HepG2 (cell line): ENCODE measurements around the gene LONP1. TPM values are rescaled to one million over a fixed set of nuclear protein-coding genes. Genes with fewer than 3 reads are reported as not detected.

Experiments
- ATAC-seq: fragments of 200-7000 bp; cut with Tn5 transposase; 3 replicates; pipeline ENCODE4 v1.9.1; 2020; ENCODE audit warnings: mild to moderate bottlenecking, moderate library complexity
- BruUV-seq: library from RNA; stranded (reverse); fragments of 400-500 nt; replicated peaks from 2 replicates; lab custom pipeline; 2021; lab: Mats Ljungman, UMichigan
- CTCF ChIA-PET: fragments of 300-600 bp; formaldehyde crosslinking; extraction: SDS; loops from one replicate; lab custom pipeline; 2021; ENCODE audit warnings: low total read pairs, inconsistent platforms, low intra/inter-chr PET ratio; lab: Yijun Ruan, JAX
- POLR2A ChIA-PET: fragments of 350-600 bp; sonication (Branson Sonifier 250); formaldehyde crosslinking; loops from one replicate; lab custom pipeline; 2020; ENCODE audit warnings: antibody characterized with exemption, inconsistent platforms; lab: Yijun Ruan, JAX
- DNase-seq: peaks from one replicate; pipeline ENCODE4 v3.0.0-alpha.2; 2015; ENCODE audit warnings: low spot score
- FAIRE-seq: peaks from 3 replicates; lab custom pipeline; 2011; peaks lifted over from hg19 to GRCh38; lab: Jason Lieb, UNC
- H2AFZ ChIP-seq: one replicate; pipeline ENCODE4 v1.6.1; 2011; ENCODE audit warnings: low read length, inconsistent platforms
- H3K27ac ChIP-seq: fragments of 300-600 bp; 3 replicates; pipeline ENCODE4 v1.8.0; 2011; ENCODE audit warnings: mixed run types, mild to moderate bottlenecking, mixed read lengths, low read length, inconsistent platforms; ENCODE audit not compliant: insufficient read depth; ENCODE audit errors: extremely low read length
- H3K27me3 ChIP-seq, 2 experiments: fragments of 200-600 bp in 1 of 2; 2 replicates in 1 of 2; 3 replicates in 1 of 2; pipeline versions ENCODE4 v1.6.0 to v1.8.0; 2011; ENCODE audit warnings: low read length in 2 of 2, mild to moderate bottlenecking in 2 of 2, moderate library complexity in 2 of 2, inconsistent platforms in 1 of 2; ENCODE audit not compliant: insufficient read depth in 2 of 2, control insufficient read depth in 1 of 2
- H3K36me3 ChIP-seq, 2 experiments: fragments of 200-600 bp in 1 of 2; replicated peaks in 1 of 2; 2 replicates in 1 of 2; 3 replicates in 1 of 2; pipeline versions ENCODE4 v1.5.1 to v1.8.0; 2011; ENCODE audit warnings: low read length in 2 of 2, inconsistent platforms in 1 of 2; ENCODE audit not compliant: insufficient read depth in 2 of 2, control insufficient read depth in 1 of 2
- H3K4me1 ChIP-seq: 2 replicates; pipeline ENCODE4 v1.5.1; 2012; ENCODE audit warnings: low read length, inconsistent platforms; ENCODE audit not compliant: insufficient read depth
- H3K4me2 ChIP-seq: 2 replicates; pipeline ENCODE4 v1.6.0; 2011; ENCODE audit warnings: low read depth, low read length, inconsistent platforms
- H3K4me3 ChIP-seq, 3 experiments: fragments of 200-600 bp in 1 of 3; sonication (generic), shearing (Covaris generic) in 1 of 3; replicated peaks in 1 of 3; 2 replicates each; pipeline ENCODE4 v1.5.1; 2011 to 2016; ENCODE audit warnings: low read length in 3 of 3, inconsistent platforms in 2 of 3, low read depth in 2 of 3, mild to moderate bottlenecking in 2 of 3, control low read depth in 1 of 3, mixed read lengths in 1 of 3; ENCODE audit not compliant: insufficient read depth in 1 of 3
- H3K79me2 ChIP-seq: one replicate; pipeline ENCODE4 v1.6.1; 2011; ENCODE audit warnings: low read length, inconsistent platforms; ENCODE audit not compliant: insufficient read depth
- H3K9ac ChIP-seq: 2 replicates; pipeline ENCODE4 v1.6.0; 2011; ENCODE audit warnings: mild to moderate bottlenecking, low read depth, low read length, inconsistent platforms; ENCODE audit not compliant: insufficient read depth
- H3K9me3 ChIP-seq: 2 replicates; pipeline ENCODE4 v1.5.1; 2012; ENCODE audit warnings: mild to moderate bottlenecking, low read length
- H4K20me1 ChIP-seq: 2 replicates; pipeline ENCODE4 v1.6.0; 2011; ENCODE audit warnings: inconsistent platforms, mild to moderate bottlenecking, low read length, moderate library complexity; ENCODE audit not compliant: insufficient read depth
- NFAT5 ChIP-seq: sonication (generic); formaldehyde crosslinking; IDR thresholded peaks from 2 replicates; pipeline ENCODE4 v1.4.0; 2020; ENCODE audit warnings: missing genetic modification reagents
- WGBS: methylation state at CpG from one replicate; pipeline ENCODE4 v1.1.6; 2017; ENCODE audit warnings: low lambda C conversion rate; 5-methylcytosine and 5-hydroxymethylcytosine counted together
- in situ Hi-C: cut with HindIII; loops from 2 replicates; pipeline ENCODE4 v1.10.0; 2017; ENCODE audit warnings: low pct_unique_long_range_greater_than_20kb; ENCODE audit not compliant: extremely low pct_ligation_motif_present
- intact Hi-C: fragments of 100-400 bp; cut with micrococcal nuclease; formaldehyde crosslinking; loops from one replicate; pipeline ENCODE4 v1.10.0; 2022; ENCODE audit not compliant: unreplicated experiment
- polyA plus RNA-seq, 8 experiments: library from polyadenylated mRNA; depleted of rRNA in 3 of 8; stranded (reverse) in 7 of 8; unstranded in 1 of 8; fragments of >200 nt; fragmentation: Illumina TruSeq in 4 of 8; extraction: Trizol in 4 of 8; gene quantifications; 2 replicates each; pipeline versions ENCODE4 v1.2.1 to v1.2.3, GENCODE V29; 2011 to 2016; ENCODE audit warnings: low read depth in 4 of 8, missing spikeins in 1 of 8, mixed read lengths in 1 of 8; ENCODE audit not compliant: insufficient read depth in 1 of 8
- total RNA-seq, 5 experiments: library from RNA; depleted of rRNA; stranded (reverse); fragments of >200 nt; fragmentation: Illumina TruSeq; extraction: Trizol; gene quantifications; 2 replicates each; pipeline ENCODE4 v1.2.3, GENCODE V29; 2016; ENCODE audit warnings: low read depth in 1 of 5

LONP1 gene
- total and polyA plus RNA-seq, 2 of the 13 experiments (the other 11 are each of a cell fraction or from before 2014, with no cell fraction given), result 59.5 to 76.8 TPM

GRCh38 chr19:5673752-5674151 lies 46.2 kb downstream of the LONP1 start:
- H3K36me3 ChIP-seq, result peaks cover 10 to 16% of the 10 kb centered on the region in 2 experiments; a peak in 4 of 5 replicates
- H3K27ac ChIP-seq, result no peak overlapping the region
- H3K4me3 ChIP-seq, result no peak overlapping the region
- ChIA-PET POLR2A (no interaction called here), CTCF (no interaction called here)
- no peak overlapping the region for H3K4me2 ChIP-seq
- no peak for DNase-seq
- H3K27me3 ChIP-seq, result no peaks in the 10 kb centered on the region
- peaks cover 9% of the 10 kb centered on the region for H3K4me1 ChIP-seq
- WGBS, result 98% methylated on average over 1 of the region's 1 CpG
- no peak for ATAC-seq
- H3K79me2 ChIP-seq, result no peaks in the 10 kb centered on the region
- intact Hi-C loops (no loop called here), in situ Hi-C loops (no loop called here)
- no peaks in the 10 kb centered on the region for H3K9me3 ChIP-seq
- H3K9ac ChIP-seq, result no peak overlapping the region
- no TSS peak for BruUV-seq
- TF ChIP-seq NFAT5 (CRISPR knock-in tag), result no peak
- no peak overlapping the region for H2AFZ ChIP-seq
- no peak for FAIRE-seq
- no peaks in the 10 kb centered on the region for H4K20me1 ChIP-seq
